Activated T-cell treated with anti-CD3 and anti-CD28 coated beads, Interleukin-2, amount 50 U/mL, for 4 hours (primary cell): ENCODE data around the gene MTR. TPM values are rescaled to one million over a fixed set of nuclear protein-coding genes. Genes with fewer than 3 reads are reported as not detected.

Experiments
- ATAC-seq, 2 donors: fragments of 200-7000 bp; cut with Tn5 transposase; one replicate each; pipeline ENCODE4 v1.10.0; 2021
- DNase-seq: peaks from one replicate; pipeline ENCODE4 v3.0.0-alpha.2; 2020
- H3K27me3 Mint-ChIP-seq: one replicate; pipeline ENCODE4 v1.8.0; 2021; ENCODE audit warnings: low read depth, mixed read lengths
- H3K36me3 Mint-ChIP-seq: one replicate; pipeline ENCODE4 v1.8.0; 2022; ENCODE audit warnings: mixed read lengths; ENCODE audit not compliant: insufficient read depth
- H3K4me1 Mint-ChIP-seq: one replicate; pipeline ENCODE4 v1.8.0; 2021; ENCODE audit warnings: low read depth, mixed read lengths
- H3K4me3 Mint-ChIP-seq: one replicate; pipeline ENCODE4 v1.8.0; 2021; ENCODE audit warnings: mild to moderate bottlenecking, moderate library complexity, mixed read lengths
- H3K9me3 Mint-ChIP-seq: one replicate; pipeline ENCODE4 v1.8.0; 2021; ENCODE audit warnings: mixed read lengths
- total RNA-seq, 3 donors: library from RNA; stranded (reverse); gene quantifications; one replicate each; pipeline ENCODE4 v1.2.1, GENCODE V29; 2021

Gene MTR
- 10 to 100 TPM; 34.2 to 40.1 (median 39.0) TPM for total RNA-seq

- H3K4me1 Mint-ChIP-seq: peaks cover 30% of the 10 kb centered on the region
- H3K27me3 Mint-ChIP-seq: peaks cover 5% of the 10 kb centered on the region
- ATAC-seq (peak; percentile 94 to 95), DNase-seq (peak; percentile 93)
- H3K36me3 Mint-ChIP-seq: peaks cover 2% of the 10 kb centered on the region
- peak within 1 kb of the TSS; percentile 84 for H3K4me3 Mint-ChIP-seq
- no peaks in the 10 kb centered on the region for H3K9me3 Mint-ChIP-seq
Observed at GRCh38 chr1:236795035-236795756, at the start of gene MTR. TSS of gene MTR (plus strand) at chr1:236795292. CDS start at chr1:236795704, 412 bp downstream.

- Mint-ChIP-seq H3K4me1 (no peaks in the 10 kb centered on the region), H3K4me3 (no peak overlapping the region), H3K9me3 (no peaks in the 10 kb centered on the region), H3K27me3 (peaks cover 21% of the 10 kb centered on the region), H3K36me3 (no peaks in the 10 kb centered on the region)
- no peak for ATAC-seq
- DNase-seq: no peak
Observed at GRCh38 chr1:236746785-236747184, 48.3 kb upstream of the MTR start.

GRCh38 chr1:236747311-236747985 lies 47.6 kb upstream of the MTR start:
- Mint-ChIP-seq H3K27me3 (peaks cover 22% of the 10 kb centered on the region), H3K4me3 (no peak overlapping the region), H3K4me1 (no peaks in the 10 kb centered on the region), H3K9me3 (no peaks in the 10 kb centered on the region), H3K36me3 (no peaks in the 10 kb centered on the region)
- ATAC-seq: no peak
- no peak for DNase-seq

GRCh38 chr1:236748268-236748870 lies 46.7 kb upstream of the MTR start:
- H3K36me3 Mint-ChIP-seq: no peaks in the 10 kb centered on the region

GRCh38 chr1:236750928-236751327 lies 44.2 kb upstream of the MTR start:
- no peak for ATAC-seq
- Mint-ChIP-seq H3K27me3 (peaks cover 14% of the 10 kb centered on the region), H3K4me3 (no peak overlapping the region), H3K9me3 (no peaks in the 10 kb centered on the region), H3K36me3 (no peaks in the 10 kb centered on the region), H3K4me1 (no peaks in the 10 kb centered on the region)
- DNase-seq: no peak

More at GRCh38 chr1:236748268-236748870, 46.7 kb upstream of the MTR start:
- Mint-ChIP-seq H3K9me3 (no peaks in the 10 kb centered on the region), H3K27me3 (peaks cover 17% of the 10 kb centered on the region), H3K4me3 (no peak overlapping the region), H3K4me1 (no peaks in the 10 kb centered on the region)
- DNase-seq (no peak), ATAC-seq (no peak)

- H3K4me3 Mint-ChIP-seq: no peak overlapping the region
- H3K4me1 Mint-ChIP-seq: no peaks in the 10 kb centered on the region
- H3K36me3 Mint-ChIP-seq: no peaks in the 10 kb centered on the region
- no peaks in the 10 kb centered on the region for H3K9me3 Mint-ChIP-seq
- DNase-seq: no peak
- no peak for ATAC-seq
- H3K27me3 Mint-ChIP-seq: peaks cover 14% of the 10 kb centered on the region
Observed at GRCh38 chr1:236751385-236751784, 43.7 kb upstream of the MTR start.

- no peak for DNase-seq
- no peak for ATAC-seq
- Mint-ChIP-seq H3K36me3 (no peaks in the 10 kb centered on the region), H3K9me3 (no peaks in the 10 kb centered on the region), H3K4me1 (no peaks in the 10 kb centered on the region), H3K4me3 (no peak overlapping the region), H3K27me3 (peaks cover 14% of the 10 kb centered on the region)
Observed at GRCh38 chr1:236751935-236752334, 43.2 kb upstream of the MTR start.

- H3K4me1 Mint-ChIP-seq: no peaks in the 10 kb centered on the region
- DNase-seq: no peak
- no peak for ATAC-seq
- H3K4me3 Mint-ChIP-seq: no peak overlapping the region
- peaks cover 10% of the 10 kb centered on the region for H3K27me3 Mint-ChIP-seq
- no peaks in the 10 kb centered on the region for H3K36me3 Mint-ChIP-seq
- no peaks in the 10 kb centered on the region for H3K9me3 Mint-ChIP-seq
Observed at GRCh38 chr1:236753516-236753915, 41.6 kb upstream of the MTR start.

- Mint-ChIP-seq H3K4me3 (no peak overlapping the region), H3K27me3 (peaks cover 10% of the 10 kb centered on the region), H3K36me3 (no peaks in the 10 kb centered on the region), H3K4me1 (no peaks in the 10 kb centered on the region), H3K9me3 (no peaks in the 10 kb centered on the region)
- DNase-seq (no peak), ATAC-seq (no peak)
Observed at GRCh38 chr1:236753964-236754363, 41.1 kb upstream of the MTR start.

- Mint-ChIP-seq H3K9me3 (no peaks in the 10 kb centered on the region), H3K27me3 (peaks cover 10% of the 10 kb centered on the region), H3K4me1 (no peaks in the 10 kb centered on the region), H3K4me3 (no peak overlapping the region), H3K36me3 (no peaks in the 10 kb centered on the region)
- ATAC-seq: no peak
- no peak for DNase-seq
Observed at GRCh38 chr1:236754525-236755210, 40.4 kb upstream of the MTR start.

GRCh38 chr1:236757640-236758039 lies 37.5 kb upstream of the MTR start:
- Mint-ChIP-seq H3K9me3 (no peaks in the 10 kb centered on the region), H3K27me3 (no peaks in the 10 kb centered on the region), H3K36me3 (no peaks in the 10 kb centered on the region), H3K4me3 (no peak overlapping the region), H3K4me1 (no peaks in the 10 kb centered on the region)
- ATAC-seq (no peak), DNase-seq (no peak)

- no peak overlapping the region for H3K4me3 Mint-ChIP-seq
- ATAC-seq: no peak
- no peak for DNase-seq
- H3K9me3 Mint-ChIP-seq: no peaks in the 10 kb centered on the region
- no peaks in the 10 kb centered on the region for H3K27me3 Mint-ChIP-seq
- no peaks in the 10 kb centered on the region for H3K36me3 Mint-ChIP-seq
- H3K4me1 Mint-ChIP-seq: no peaks in the 10 kb centered on the region
Observed at GRCh38 chr1:236759252-236759859, 35.7 kb upstream of the MTR start.

- no peak for ATAC-seq
- Mint-ChIP-seq H3K27me3 (no peaks in the 10 kb centered on the region), H3K9me3 (no peaks in the 10 kb centered on the region), H3K4me3 (no peak overlapping the region), H3K4me1 (no peaks in the 10 kb centered on the region), H3K36me3 (no peaks in the 10 kb centered on the region)
- DNase-seq: no peak
Observed at GRCh38 chr1:236760480-236760879, 34.6 kb upstream of the MTR start.

- H3K36me3 Mint-ChIP-seq: no peaks in the 10 kb centered on the region
- H3K9me3 Mint-ChIP-seq: no peaks in the 10 kb centered on the region
- ATAC-seq (no peak), DNase-seq (no peak)
- H3K27me3 Mint-ChIP-seq: peaks cover 5% of the 10 kb centered on the region
- H3K4me3 Mint-ChIP-seq: no peak overlapping the region
- H3K4me1 Mint-ChIP-seq: no peaks in the 10 kb centered on the region
Observed at GRCh38 chr1:236760986-236761385, 34.1 kb upstream of the MTR start.
